H1 (cell line): ENCODE measurements around the gene AGAP3. TPM values are rescaled to one million over a fixed set of nuclear protein-coding genes. Genes with fewer than 3 reads are reported as not detected.
A peak's percentile ranks its signal among the peaks of the same experiment; 100 is the strongest.

Experiments used
- CTCF ChIA-PET: fragments of 300-600 bp; sonication (Branson Sonifier 250); formaldehyde crosslinking; loops from one replicate; lab custom pipeline; 2021; ENCODE audit not compliant: partially characterized antibody; lab: Charles Lee
- POLR2A ChIA-PET: fragments of 300-600 bp; sonication (Branson Sonifier 250); formaldehyde crosslinking; loops from one replicate; lab custom pipeline; 2021; ENCODE audit warnings: inconsistent platforms; ENCODE audit not compliant: partially characterized antibody; lab: Charles Lee
- DNase-seq, 2 experiments: peaks; one replicate each; pipeline versions ENCODE4 v3.0.0 to v3.0.0-alpha.2; 2010 to 2022; ENCODE audit warnings: low spot score in 2 of 2, low read depth in 1 of 2, mixed read lengths in 1 of 2
- FAIRE-seq: peaks from 2 replicates; lab custom pipeline; 2011; peaks lifted over from hg19 to GRCh38; lab: Jason Lieb, UNC
- H2AFZ ChIP-seq: 2 replicates; pipeline ENCODE4 v1.8.1; 2012; ENCODE audit warnings: low read length, inconsistent platforms
- H2AK5ac ChIP-seq: 2 replicates; pipeline ENCODE4 v1.6.1; 2013; ENCODE audit warnings: low read depth, low read length
- H2BK120ac ChIP-seq: replicated peaks from 2 replicates; pipeline ENCODE3; 2013; ENCODE audit warnings: low read depth, low read length, inconsistent platforms
- H2BK12ac ChIP-seq: 2 replicates; pipeline ENCODE4 v1.6.1; 2013; ENCODE audit warnings: low read depth, low read length
- H2BK15ac ChIP-seq: 2 replicates; pipeline ENCODE4 v1.6.1; 2013; ENCODE audit warnings: low read length
- H2BK20ac ChIP-seq: 2 replicates; pipeline ENCODE4 v1.6.1; 2013; ENCODE audit warnings: low read length
- H2BK5ac ChIP-seq: 2 replicates; pipeline ENCODE4 v1.6.1; 2013; ENCODE audit warnings: low read depth, low read length
- H3K14ac ChIP-seq: 2 replicates; pipeline ENCODE4 v1.6.1; 2013; ENCODE audit warnings: inconsistent platforms; ENCODE audit not compliant: insufficient read length
- H3K18ac ChIP-seq: 2 replicates; pipeline ENCODE4 v1.6.1; 2013; ENCODE audit warnings: low read length; ENCODE audit errors: extremely low read depth
- H3K23ac ChIP-seq: 2 replicates; pipeline ENCODE4 v1.6.1; 2013; ENCODE audit warnings: inconsistent platforms; ENCODE audit not compliant: insufficient read length
- H3K23me2 ChIP-seq: 2 replicates; pipeline ENCODE4 v1.6.1; 2013; ENCODE audit warnings: low read depth, low read length
- H3K27ac ChIP-seq: 2 replicates; pipeline ENCODE4 v1.6.1; 2011; ENCODE audit warnings: low read depth, low read length, inconsistent platforms
- H3K27me3 ChIP-seq, 4 experiments: replicated peaks in 1 of 4; 1 replicate in 1 of 4; 2 replicates in 3 of 4; pipeline versions ENCODE4 v1.6.1 to v1.8.1; 2011 to 2013; ENCODE audit warnings: low read length in 3 of 4, mild to moderate bottlenecking in 3 of 4, inconsistent platforms in 2 of 4, mixed read lengths in 2 of 4, moderate library complexity in 1 of 4; ENCODE audit not compliant: control insufficient read depth in 3 of 4, insufficient read depth in 3 of 4; ENCODE audit errors: extremely low read depth in 1 of 4
- H3K36me3 ChIP-seq, 4 experiments: 2 replicates each; pipeline versions ENCODE4 v1.6.1 to v1.8.1; 2011 to 2013; ENCODE audit warnings: mild to moderate bottlenecking in 4 of 4, low read length in 3 of 4, moderate library complexity in 2 of 4, control low read depth in 1 of 4, inconsistent platforms in 1 of 4; ENCODE audit not compliant: insufficient read depth in 4 of 4, control insufficient read depth in 2 of 4
- H3K4ac ChIP-seq: replicated peaks from 2 replicates; pipeline ENCODE3; 2013; ENCODE audit warnings: low read length, low read depth, mixed read lengths, inconsistent platforms; ENCODE audit not compliant: insufficient read length
- H3K4me1 ChIP-seq, 4 experiments: replicated peaks in 1 of 4; 1 replicate in 1 of 4; 2 replicates in 3 of 4; pipeline versions ENCODE4 v1.6.1 to v1.8.1; 2011 to 2013; ENCODE audit warnings: low read length in 3 of 4, inconsistent platforms in 2 of 4, mixed read lengths in 1 of 4; ENCODE audit not compliant: insufficient read depth in 4 of 4, control insufficient read depth in 3 of 4
- H3K4me2 ChIP-seq, 2 experiments: 2 replicates each; pipeline versions ENCODE4 v1.6.1 to v1.8.1; 2011 to 2013; ENCODE audit warnings: low read depth in 2 of 2, low read length in 2 of 2, control low read depth in 1 of 2, inconsistent platforms in 1 of 2, mild to moderate bottlenecking in 1 of 2; ENCODE audit not compliant: insufficient read depth in 1 of 2
- H3K4me3 ChIP-seq, 4 experiments: fragments of 200-600, 300-600 bp in 1 of 4; sonication (generic), shearing (Covaris generic), sonication (Bioruptor Twin) in 1 of 4; 2 replicates each; pipeline versions ENCODE4 v1.5.1 to v1.8.1; 2011 to 2016; ENCODE audit warnings: low read length in 4 of 4, low read depth in 3 of 4, control low read depth in 2 of 4, inconsistent platforms in 2 of 4, mild to moderate bottlenecking in 2 of 4, mixed read lengths in 1 of 4, moderate library complexity in 1 of 4; ENCODE audit not compliant: insufficient read depth in 2 of 4; ENCODE audit errors: extremely low read depth in 1 of 4
- H3K56ac ChIP-seq: replicated peaks from 2 replicates; pipeline ENCODE3; 2013; ENCODE audit warnings: low read depth, mild to moderate bottlenecking, mixed read lengths, low read length, inconsistent platforms; ENCODE audit not compliant: insufficient read length
- H3K79me1 ChIP-seq: 2 replicates; pipeline ENCODE4 v1.6.1; 2013; ENCODE audit warnings: low read depth, low read length, control low read depth
- H3K79me2 ChIP-seq, 2 experiments: 2 replicates each; pipeline versions ENCODE4 v1.6.1 to v1.8.1; 2012 to 2013; ENCODE audit warnings: low read length in 2 of 2, mild to moderate bottlenecking in 2 of 2, inconsistent platforms in 1 of 2; ENCODE audit not compliant: insufficient read depth in 2 of 2, control insufficient read depth in 1 of 2
- H3K9ac ChIP-seq, 4 experiments: replicated peaks in 1 of 4; 1 replicate in 1 of 4; 2 replicates in 3 of 4; pipeline versions ENCODE4 v1.6.1 to v1.8.1; 2011 to 2013; ENCODE audit warnings: low read depth in 3 of 4, low read length in 3 of 4, control low read depth in 2 of 4, mild to moderate bottlenecking in 2 of 4, moderate library complexity in 2 of 4, inconsistent platforms in 1 of 4; ENCODE audit errors: extremely low read depth in 1 of 4
- H3K9me3 ChIP-seq, 2 experiments: 2 replicates each; pipeline versions ENCODE4 v1.6.1 to v1.8.1; 2012 to 2013; ENCODE audit warnings: mild to moderate bottlenecking in 2 of 2, moderate library complexity in 2 of 2, control low read depth in 1 of 2, inconsistent platforms in 1 of 2, low read depth in 1 of 2, low read length in 1 of 2, mixed read lengths in 1 of 2; ENCODE audit not compliant: insufficient read depth in 2 of 2
- H4K20me1 ChIP-seq, 2 experiments: replicated peaks in 1 of 2; 2 replicates each; pipeline versions ENCODE3 to v1.8.1; 2011 to 2013; ENCODE audit warnings: inconsistent platforms in 2 of 2, low read length in 2 of 2, mild to moderate bottlenecking in 1 of 2; ENCODE audit not compliant: insufficient read depth in 2 of 2, control insufficient read depth in 1 of 2
- H4K5ac ChIP-seq: 2 replicates; pipeline ENCODE4 v1.6.1; 2013; ENCODE audit warnings: low read length, low read depth, mixed read lengths, inconsistent platforms; ENCODE audit not compliant: insufficient read length
- H4K8ac ChIP-seq: 2 replicates; pipeline ENCODE4 v1.8.0; 2013; ENCODE audit warnings: mild to moderate bottlenecking, moderate library complexity, low read length, inconsistent platforms; ENCODE audit not compliant: insufficient read depth; ENCODE audit errors: extremely low read depth
- H4K91ac ChIP-seq: replicated peaks from 2 replicates; pipeline ENCODE3; 2013; ENCODE audit warnings: low read length, mixed read lengths, inconsistent platforms; ENCODE audit not compliant: insufficient read length
- CTCF ChIP-seq, 3 experiments: IDR thresholded peaks; 1 replicate in 2 of 3; 2 replicates in 1 of 3; pipeline versions ENCODE4 v1.5.1 to v1.6.1; 2011; ENCODE audit warnings: low read length in 3 of 3, mild to moderate bottlenecking in 3 of 3, inconsistent platforms in 2 of 3, low read depth in 1 of 3, moderate library complexity in 1 of 3; ENCODE audit not compliant: insufficient read depth in 1 of 3; ENCODE audit errors: control extremely low read depth in 1 of 3
- GABPA ChIP-seq: IDR thresholded peaks from 2 replicates; pipeline ENCODE4 v1.6.1; 2011; ENCODE audit warnings: mild to moderate bottlenecking, low read length, moderate library complexity, borderline replicate concordance; ENCODE audit not compliant: insufficient read depth
- GTF2F1 ChIP-seq: IDR thresholded peaks from 2 replicates; pipeline ENCODE4 v1.6.1; 2012; ENCODE audit warnings: low read depth, low read length, improper control_type of control experiment, borderline replicate concordance
- JUND ChIP-seq: IDR thresholded peaks from 2 replicates; pipeline ENCODE4 v1.6.1; 2011; ENCODE audit warnings: mild to moderate bottlenecking, improper control_type of control experiment, low read length
- RAD21 ChIP-seq, 2 experiments: IDR thresholded peaks in 1 of 2; conservative IDR thresholded peaks in 1 of 2; 2 replicates each; pipeline ENCODE4 v1.6.1; 2011; ENCODE audit warnings: low read depth in 2 of 2, low read length in 2 of 2, improper control_type of control experiment in 1 of 2, inconsistent platforms in 1 of 2, mild to moderate bottlenecking in 1 of 2, moderate library complexity in 1 of 2
- SIN3A ChIP-seq, 2 experiments: IDR thresholded peaks in 1 of 2; conservative IDR thresholded peaks in 1 of 2; 2 replicates each; pipeline ENCODE4 v1.6.1; 2011 to 2012; ENCODE audit warnings: low read length in 2 of 2, improper control_type of control experiment in 1 of 2, low read depth in 1 of 2, mild to moderate bottlenecking in 1 of 2
- SIRT6 ChIP-seq: IDR thresholded peaks from one replicate; pipeline ENCODE4 v1.7.1; 2012; ENCODE audit warnings: low read length, inconsistent platforms
- TCF12 ChIP-seq: IDR thresholded peaks from 2 replicates; pipeline ENCODE4 v1.6.1; 2011; ENCODE audit warnings: low read depth, mild to moderate bottlenecking, low read length
- WGBS, 2 experiments: shearing (Covaris generic) in 1 of 2; methylation state at CpG; one replicate each; pipeline versions ENCODE4 v1.1.6 to v1.1.7; 2013 to 2015; ENCODE audit warnings: low lambda C conversion rate in 2 of 2, mixed read lengths in 2 of 2, inconsistent platforms in 1 of 2, low coverage in 1 of 2, missing lambda C conversion rate in 1 of 2; ENCODE audit not compliant: insufficient replicate concordance in 2 of 2, insufficient coverage in 1 of 2, insufficient read length in 1 of 2; ENCODE audit errors: extremely low coverage in 1 of 2, missing lambda C conversion rate in 1 of 2; 5-methylcytosine and 5-hydroxymethylcytosine counted together
- polyA plus RNA-seq, 7 experiments: library from polyadenylated mRNA; depleted of rRNA in 3 of 7; stranded (reverse) in 5 of 7; unstranded in 2 of 7; fragments of >200 nt in 5 of 7; fragments of 200-250 nt in 2 of 7; gene quantifications; 1 replicate in 5 of 7; 2 replicates in 1 of 7; 4 replicates in 1 of 7; pipeline versions ENCODE4 v1.2.1 to v1.2.3, GENCODE V29; 2011 to 2013; ENCODE audit warnings: missing spikeins in 2 of 7, mixed read lengths in 2 of 7
- total RNA-seq: library from RNA; stranded (reverse); fragmentation: NEBNext Ultra II Directional; extraction: Animal tissue kit (Norgen Biotek cat#: 25700); gene quantifications from 2 replicates; pipeline ENCODE4 v1.2.1, GENCODE V29; 2021

Gene AGAP3
- total and polyA plus RNA-seq, 2 of the 8 experiments (the other 6 are each of a cell fraction or from before 2014, with no cell fraction given), result 66.4 to 120 TPM

- Histone ChIP-seq H3K9me3 (no peaks in the 10 kb centered on the region), H3K4me3 (no peak overlapping the region), H3K23me2 (peaks cover 12% of the 10 kb centered on the region; the same call in 1 of the 2 replicates), H3K14ac (no peak overlapping the region), H3K9ac (no peak overlapping the region), H2BK5ac (no peak overlapping the region), H3K23ac (no peak overlapping the region), H3K27me3 (peaks cover 0 to 21% (median 9%) of the 10 kb centered on the region in 4 experiments; a peak in 6 of 7 replicates), H3K79me2 (peaks cover 11 to 82% of the 10 kb centered on the region in 2 experiments; a peak in 3 of 4 replicates), H2BK120ac (no peak overlapping the region), H3K27ac (no peak overlapping the region), H3K36me3 (no peaks in the 10 kb centered on the region), H2AK5ac (no peak overlapping the region), H2BK12ac (no peak overlapping the region), H4K5ac (no peak overlapping the region), H4K91ac (no peak overlapping the region), H3K18ac (no peak overlapping the region), H3K4me1 (peaks cover 3 to 30% (median 20%) of the 10 kb centered on the region in 4 experiments), H2BK15ac (no peak overlapping the region), H4K8ac (no peak overlapping the region), H2AFZ (no peak overlapping the region), H3K4me2 (no peak overlapping the region), H4K20me1 (peaks cover 48 to 66% of the 10 kb centered on the region in 2 experiments), H3K56ac (no peak overlapping the region), H3K79me1 (peaks cover 18% of the 10 kb centered on the region; the same call in 1 of the 2 replicates), H3K4ac (no peak overlapping the region), H2BK20ac (no peak overlapping the region)
- TF ChIP-seq SIN3A (conservative IDR thresholded peaks at IDR 0.05 in 1 of 2, IDR thresholded peaks at IDR 0.05 in 1 of 2; ENCODE audit: low read depth in 1 of 2, low read length in 2 of 2) (peak in 1 of 2 experiments; percentile 64; a peak in 1 of 4 replicates), JUND (no peak), SIRT6 (no peak), CTCF (IDR thresholded peaks at IDR 0.05; ENCODE audit: control extremely low read depth in 1 of 3, insufficient read depth in 1 of 3, low read depth in 1 of 3, low read length in 3 of 3) (peak in 2 of 3 experiments; percentile 78 to 91; a peak in 3 of 4 replicates), TCF12 (0 out of 2 replicates have a peak, but pooled peaks have one; percentile 9), GABPA (peak; percentile 51; the same call in 1 of the 2 replicates), GTF2F1 (0 out of 2 replicates have a peak, but pooled peaks have one; percentile 30), RAD21 (IDR thresholded peaks at IDR 0.05 in 1 of 2, conservative IDR thresholded peaks at IDR 0.05 in 1 of 2; ENCODE audit: low read depth in 2 of 2, low read length in 2 of 2) (peak; percentile 65 to 67)
- DNase-seq, result peak in 1 of 2 experiments; percentile 74
- FAIRE-seq, result no peak
- POLR2A ChIA-PET, result interaction anchor here (0.7 to 4.9 kb wide), 2 partner anchors 14 to 40 kb away, joined by 3 to 33 read pairs; no protein-coding TSS in a partner anchor
- CTCF ChIA-PET, result interaction anchor here (0.8 to 15.1 kb wide), 22 partner anchors 14 to 182 kb away, joined by 3 to 448 read pairs (median 5); no protein-coding TSS in a partner anchor
- WGBS, 2 experiments, result 69% methylated on average over 6 of the region's 6 CpGs; no CpG with 5 or more reads in 1 of the 2 experiments
Observed at GRCh38 chr7:151091431-151091830, 5.2 kb downstream of the AGAP3 start.
